C4-2B (cell line): Measurements from ENCODE around the gene CDH24.

Experiments used
- H3K27ac ChIP-seq: fragments of 450-650 bp; 2 replicates; pipeline ENCODE4 v1.5.1; 2017
- ZFX ChIP-seq: fragments of 450-650 bp; IDR thresholded peaks from 2 replicates; pipeline ENCODE4 v1.6.1; 2017
- TF ChIP-seq, protein P1 (sequence below): fragments of 450-650 bp; conservative IDR thresholded peaks from 2 replicates; pipeline ENCODE4 v1.5.1; 2017; ENCODE audit warnings: mild to moderate bottlenecking

CDH24 gene

DNA sequence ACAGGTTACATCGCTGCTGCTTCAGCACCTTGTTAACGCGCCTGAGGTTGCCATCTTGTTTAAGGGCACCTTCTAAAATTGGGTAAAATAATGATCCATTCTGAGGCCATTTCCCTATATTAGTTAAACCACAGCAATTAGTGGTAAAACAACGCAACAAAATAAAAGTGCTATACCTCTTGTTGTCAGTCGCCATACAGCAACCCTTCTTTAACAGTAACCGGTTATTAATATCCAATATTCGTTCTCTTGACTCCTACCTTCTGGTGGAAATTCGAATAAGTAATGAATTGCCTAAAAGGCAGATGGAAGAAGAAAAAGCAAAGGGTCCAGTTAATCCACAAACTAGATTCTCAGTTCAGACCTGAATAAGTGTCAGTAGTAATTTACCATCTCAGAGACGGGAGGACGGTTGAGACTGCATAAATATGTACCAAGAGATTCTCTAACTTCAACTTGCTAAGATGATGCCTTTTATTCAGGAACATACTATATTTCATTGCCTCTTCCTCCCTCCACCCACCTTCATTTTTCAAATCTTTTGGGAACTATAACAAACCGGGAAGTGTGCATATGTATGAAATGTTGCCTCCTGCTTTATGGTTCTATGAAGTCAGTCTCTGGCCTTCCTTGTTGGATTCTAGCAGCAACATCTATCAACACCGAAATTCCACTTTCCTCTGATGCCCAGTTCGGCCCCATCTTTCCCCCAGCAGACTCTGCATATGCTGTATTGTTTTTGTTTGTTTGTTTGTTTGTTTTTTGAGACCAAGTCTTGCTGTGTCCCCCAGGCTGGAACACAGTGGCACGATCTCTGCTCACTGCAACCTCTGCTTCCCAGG lies 21.8 kb downstream of the CDH24 start:
- peak overlapping the region; percentile 99 for H3K27ac ChIP-seq
- TF ChIP-seq ZFX = no peak
- TF ChIP-seq, protein P1, sequence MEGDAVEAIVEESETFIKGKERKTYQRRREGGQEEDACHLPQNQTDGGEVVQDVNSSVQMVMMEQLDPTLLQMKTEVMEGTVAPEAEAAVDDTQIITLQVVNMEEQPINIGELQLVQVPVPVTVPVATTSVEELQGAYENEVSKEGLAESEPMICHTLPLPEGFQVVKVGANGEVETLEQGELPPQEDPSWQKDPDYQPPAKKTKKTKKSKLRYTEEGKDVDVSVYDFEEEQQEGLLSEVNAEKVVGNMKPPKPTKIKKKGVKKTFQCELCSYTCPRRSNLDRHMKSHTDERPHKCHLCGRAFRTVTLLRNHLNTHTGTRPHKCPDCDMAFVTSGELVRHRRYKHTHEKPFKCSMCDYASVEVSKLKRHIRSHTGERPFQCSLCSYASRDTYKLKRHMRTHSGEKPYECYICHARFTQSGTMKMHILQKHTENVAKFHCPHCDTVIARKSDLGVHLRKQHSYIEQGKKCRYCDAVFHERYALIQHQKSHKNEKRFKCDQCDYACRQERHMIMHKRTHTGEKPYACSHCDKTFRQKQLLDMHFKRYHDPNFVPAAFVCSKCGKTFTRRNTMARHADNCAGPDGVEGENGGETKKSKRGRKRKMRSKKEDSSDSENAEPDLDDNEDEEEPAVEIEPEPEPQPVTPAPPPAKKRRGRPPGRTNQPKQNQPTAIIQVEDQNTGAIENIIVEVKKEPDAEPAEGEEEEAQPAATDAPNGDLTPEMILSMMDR = no peak

DNA sequence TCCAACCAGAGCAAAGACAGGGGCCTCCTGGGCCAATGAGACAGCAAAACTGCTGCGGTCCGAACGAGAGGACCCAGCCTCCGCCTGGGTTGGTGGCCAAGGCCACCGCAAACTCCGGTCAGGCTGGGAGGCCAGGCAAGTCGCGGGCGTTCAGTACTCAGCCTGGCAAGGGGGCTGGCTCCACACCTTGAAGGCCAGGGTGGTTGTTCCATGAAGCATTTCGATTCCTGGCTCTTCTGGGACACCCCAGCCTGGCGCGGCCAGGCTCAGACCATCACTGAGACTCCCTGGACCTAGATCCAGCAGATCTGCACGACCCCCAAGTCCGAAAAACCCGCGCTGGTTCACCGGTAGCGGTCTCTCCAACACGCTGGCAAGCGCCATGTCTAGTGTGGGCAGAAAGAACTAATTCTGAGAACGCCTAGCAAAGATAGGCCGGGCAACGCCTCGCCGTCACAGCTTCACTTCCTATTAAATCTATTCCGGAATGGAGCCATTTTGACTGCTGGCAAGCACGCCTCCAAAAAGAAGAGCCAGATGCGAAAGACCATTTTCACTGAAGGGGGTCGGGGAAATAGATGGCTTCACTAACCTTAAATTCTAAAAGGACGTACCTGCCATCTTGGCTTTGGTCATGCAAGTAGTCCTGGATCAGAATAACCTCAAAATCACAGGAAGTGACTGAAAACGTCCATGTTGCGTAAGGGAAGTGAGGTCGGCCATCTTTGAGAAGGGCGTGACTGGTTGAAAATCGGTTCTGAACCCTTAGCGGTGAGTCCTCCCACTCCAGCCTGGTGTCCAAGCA lies 22.6 kb downstream of the CDH24 start, which contains the start of gene PSMB5:
TSS of gene PSMB5 (minus strand) at position 403 of the 805 bp plus-strand sequence. CDS start at position 384, 19 bp downstream.
- peak within 1 kb of the TSS; percentile 99 for H3K27ac ChIP-seq
- TF ChIP-seq, protein P1 = no peak
- peak; percentile 87 for TF ChIP-seq ZFX

DNA sequence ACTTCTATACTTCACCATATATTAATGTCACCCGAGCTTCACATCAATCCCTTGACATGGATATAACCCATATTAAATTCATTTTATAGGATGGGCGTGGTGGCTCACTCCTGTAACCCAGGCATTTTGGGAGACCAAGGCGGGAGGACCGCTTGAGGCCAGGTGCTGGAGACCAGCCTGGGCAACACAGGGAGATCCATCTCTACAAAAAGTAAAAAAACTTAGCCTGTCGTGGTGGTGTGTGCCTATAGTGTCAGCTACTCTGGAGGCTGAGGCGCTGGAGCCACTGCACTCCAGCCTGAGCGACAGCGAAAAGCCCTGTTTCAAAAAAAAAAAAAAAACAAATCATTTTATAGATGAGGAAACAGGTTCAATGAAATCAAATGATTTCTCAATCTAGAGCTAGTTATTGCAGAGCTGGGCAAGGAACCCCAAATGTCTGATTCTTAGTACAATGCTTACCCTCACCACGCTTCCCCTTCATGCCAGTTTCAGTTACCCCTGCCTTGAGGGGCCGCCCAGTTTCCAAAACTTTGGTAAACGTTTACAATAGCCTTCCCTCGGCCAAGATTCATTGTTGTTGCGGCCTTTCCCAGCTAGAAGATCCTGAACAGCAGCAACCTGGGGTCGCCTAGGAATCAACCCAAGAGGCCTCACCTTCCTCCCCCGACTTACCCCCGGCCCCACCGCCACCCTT lies 23.4 kb downstream of the CDH24 start:
- peak overlapping the region; percentile 99 for H3K27ac ChIP-seq
- no peak for TF ChIP-seq ZFX
- TF ChIP-seq, protein P1 = no peak

DNA sequence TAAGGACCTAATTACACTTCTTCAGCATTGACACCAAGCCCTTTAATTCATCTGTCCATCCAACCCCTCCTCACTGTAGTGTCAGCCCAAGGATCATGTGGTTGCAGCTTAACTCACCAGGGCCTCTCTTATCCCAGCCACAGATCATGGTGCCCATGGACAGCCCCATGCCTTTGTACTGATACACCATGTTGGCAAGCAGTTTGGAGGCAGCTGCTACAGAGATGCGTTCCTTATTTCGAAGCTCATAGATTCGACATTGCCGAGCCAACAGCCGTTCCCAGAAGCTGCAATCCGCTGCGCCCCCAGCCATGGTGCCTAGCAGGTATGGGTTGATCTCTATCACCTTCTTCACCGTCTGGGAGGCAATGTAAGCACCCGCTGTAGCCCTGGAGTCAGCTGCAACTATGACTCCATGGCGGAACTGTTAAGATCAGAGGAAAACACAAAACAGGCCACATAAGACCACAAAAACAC lies 24.0 kb downstream of the CDH24 start:
- H3K27ac ChIP-seq = no peak overlapping the region; the same call in 1 of the 2 replicates
- TF ChIP-seq ZFX = no peak
- TF ChIP-seq, protein P1 = no peak

DNA sequence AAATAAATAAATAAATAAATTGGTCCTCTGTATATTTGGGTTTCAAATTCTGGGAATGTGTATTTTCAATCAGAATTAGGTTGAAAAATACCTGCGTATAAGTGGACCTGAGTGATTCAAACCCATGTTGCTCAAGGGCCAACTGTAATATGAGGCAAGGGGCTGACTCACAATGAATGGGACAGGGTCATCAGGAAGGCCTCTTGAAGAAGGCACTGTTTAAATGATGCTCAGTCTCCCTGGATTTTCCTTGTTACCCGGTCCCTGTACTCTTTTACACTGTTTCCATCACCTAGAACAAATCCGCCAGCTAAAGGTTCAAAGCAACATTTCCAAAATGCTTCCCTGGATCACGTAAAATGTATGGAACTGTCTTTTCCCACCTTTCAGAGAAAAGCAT lies 26.4 kb downstream of the CDH24 start:
- H3K27ac ChIP-seq = no peak overlapping the region
- TF ChIP-seq ZFX = no peak
- TF ChIP-seq, protein P1 = no peak

DNA sequence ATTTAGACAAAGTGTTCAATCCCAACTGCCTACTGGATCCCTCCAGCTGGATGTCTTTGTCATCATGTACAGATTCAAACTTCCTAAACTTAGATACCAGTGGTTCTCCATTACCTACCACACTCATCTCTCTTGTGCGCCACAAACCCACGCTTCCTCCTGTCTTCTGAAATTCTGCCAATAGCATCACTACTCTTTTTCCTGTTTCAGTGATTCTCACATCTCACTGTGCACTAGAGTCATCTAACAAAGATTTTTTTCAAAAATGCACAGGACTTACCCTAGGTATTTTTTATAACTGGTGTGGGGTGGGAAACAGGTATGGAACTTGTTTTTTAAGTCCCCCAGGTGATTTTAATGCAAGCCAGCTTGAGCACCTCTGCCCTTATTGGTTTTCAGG lies 28.5 kb downstream of the CDH24 start:
- H3K27ac ChIP-seq = no peak overlapping the region
- no peak for TF ChIP-seq ZFX

DNA sequence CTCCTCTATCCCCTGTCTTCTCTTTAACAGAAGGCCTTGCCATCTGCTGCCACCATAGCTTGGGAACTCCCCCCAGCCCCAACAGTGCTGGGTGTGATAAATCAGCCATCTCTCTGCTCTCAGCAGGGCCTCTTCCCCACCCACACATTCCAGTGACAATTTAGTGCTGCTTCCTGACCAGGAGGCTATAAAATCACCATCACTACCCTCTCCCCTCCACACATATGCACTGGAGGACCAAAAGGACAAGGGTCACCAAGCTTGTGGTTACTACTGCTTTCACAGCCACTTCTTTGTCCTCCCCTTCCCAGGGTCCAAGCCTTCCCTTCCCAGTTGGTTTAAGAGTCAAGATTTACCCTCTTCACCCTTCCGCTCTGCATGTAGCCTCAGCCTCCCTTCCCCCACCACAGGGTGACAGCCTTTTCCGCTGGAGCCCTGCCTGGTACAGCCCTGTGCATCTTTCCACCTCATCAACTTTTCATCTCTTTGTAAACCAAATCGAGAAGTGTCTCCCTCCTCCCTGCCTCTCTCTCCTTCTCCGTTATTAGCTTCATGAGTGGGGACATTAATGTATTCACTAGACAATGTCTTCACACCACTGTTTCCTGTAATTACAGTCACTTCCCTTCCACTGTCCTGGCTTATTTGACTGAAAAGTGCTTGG lies 32.0 kb downstream of the CDH24 start:
- no peak overlapping the region for H3K27ac ChIP-seq
- TF ChIP-seq, protein P1 = no peak
- no peak for TF ChIP-seq ZFX
